Transverse colon (tissue), 4 donors: ENCODE measurements around the gene CDADC1. TPM values are rescaled to one million over a fixed set of nuclear protein-coding genes. Genes with fewer than 3 reads are reported as not detected.

ENCODE experiments used
- DNase-seq: peaks from one replicate; pipeline ENCODE4 v3.0.0-alpha.2; 2019
- H3K27ac ChIP-seq, 4 donors: fragments of 200-600 bp; sonication (generic); 2 replicates each; pipeline ENCODE4 v1.5.1; 2016 to 2018; ENCODE audit warnings: inconsistent platforms in 4 of 4
- H3K27me3 ChIP-seq: fragments of 200-600 bp; sonication (generic); 2 replicates; pipeline ENCODE4 v1.5.1; 2017; ENCODE audit warnings: inconsistent platforms
- H3K36me3 ChIP-seq, 4 donors: fragments of 200-600 bp; sonication (generic); 2 replicates each; pipeline ENCODE4 v1.5.1; 2017 to 2019; ENCODE audit warnings: inconsistent platforms in 4 of 4
- H3K4me1 ChIP-seq, 4 donors: fragments of 200-600 bp; sonication (generic); 2 replicates each; pipeline ENCODE4 v1.5.1; 2017 to 2020; ENCODE audit warnings: inconsistent platforms in 4 of 4
- H3K4me3 ChIP-seq, 4 donors: fragments of 200-600 bp; sonication (generic); 1 replicate in 1 of 4; 2 replicates in 3 of 4; pipeline versions ENCODE4 v1.5.1 to v1.6.1; 2017 to 2019; ENCODE audit warnings: inconsistent platforms in 4 of 4
- H3K9me3 ChIP-seq, 2 donors: fragments of 200-600 bp; sonication (generic); 2 replicates each; pipeline ENCODE4 v1.5.1; 2017 to 2019; ENCODE audit warnings: inconsistent platforms in 2 of 2
- CTCF ChIP-seq, 5 experiments: fragments of 200-600 bp in 3 of 5; fragments of 450-650 bp in 2 of 5; sonication (generic) in 3 of 5; IDR thresholded peaks; 1 replicate in 2 of 5; 2 replicates in 3 of 5; pipeline ENCODE4 v1.5.1; 2016 to 2017; ENCODE audit warnings: antibody characterized with exemption in 5 of 5, inconsistent platforms in 3 of 5, mild to moderate bottlenecking in 2 of 5, moderate library complexity in 1 of 5
- EP300 ChIP-seq: sonication (generic); formaldehyde crosslinking; IDR thresholded peaks from one replicate; pipeline ENCODE4 v1.6.1; 2017; ENCODE audit warnings: antibody characterized with exemption, low read depth
- POLR2A ChIP-seq: fragments of 450-650 bp; IDR thresholded peaks from one replicate; pipeline ENCODE4 v1.6.1; 2016; ENCODE audit warnings: antibody characterized with exemption, mild to moderate bottlenecking, moderate library complexity
- POLR2AphosphoS5 ChIP-seq, 3 donors: sonication (generic); formaldehyde crosslinking; IDR thresholded peaks; one replicate each; pipeline ENCODE4 v1.6.1; 2016; ENCODE audit warnings: antibody characterized with exemption in 3 of 3
- WGBS, 2 donors: methylation state at CpG; one replicate each; pipeline ENCODE4 v1.1.5; 2018; ENCODE audit warnings: low coverage in 1 of 2; 5-methylcytosine and 5-hydroxymethylcytosine counted together
- in situ Hi-C, 4 donors: fragments of 200-750 bp; cut with MboI; loops; one replicate each; pipeline versions ENCODE4 v1.15.0 to v1.15.1; 2017; ENCODE audit warnings: low sequenced_read_pairs in 3 of 4, low pct_ligation_motif_present in 1 of 4, low pct_unique_long_range_greater_than_20kb in 1 of 4
- intact Hi-C: fragments of 100-400 bp; cut with DNase I; formaldehyde crosslinking; loops from one replicate; pipeline ENCODE4 v1.15.1; 2023; ENCODE audit warnings: low total_unique reads
- total RNA-seq, 4 donors: library from RNA; depleted of rRNA; stranded (reverse); fragments of >200 nt; gene quantifications; one replicate each; pipeline ENCODE4 v1.1.0, GENCODE V29; 2016

The CDADC1 gene
- total RNA-seq, 4 donors from 2014 or later, result 0.75 to 7.9 (median 3.9) TPM

DNA sequence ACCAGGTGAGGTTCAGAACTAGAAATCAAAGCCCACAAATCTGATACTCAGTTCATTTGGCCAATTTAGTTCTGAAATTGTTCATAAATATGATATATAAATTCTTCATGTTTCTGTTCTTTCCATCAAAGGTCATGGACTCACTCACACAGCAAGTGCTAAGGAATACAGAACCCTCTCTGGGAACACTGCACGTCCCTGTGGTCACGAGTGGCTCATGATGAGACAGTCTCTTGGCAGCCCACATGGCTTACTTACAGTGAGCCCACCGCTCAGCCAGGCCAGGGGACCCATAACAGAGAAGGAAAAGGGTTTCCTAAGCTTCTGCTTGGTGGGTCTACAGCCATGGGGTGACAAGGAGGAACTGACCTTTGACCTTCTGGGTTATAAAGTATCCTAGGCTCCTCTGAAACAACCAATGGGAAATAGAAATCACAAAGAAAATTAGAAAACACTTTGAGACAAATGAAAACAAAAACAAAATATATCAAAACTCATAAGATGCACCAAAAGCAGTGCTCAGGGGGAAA lies 67.4 kb downstream of the CDADC1 start:
- no peaks in the 10 kb centered on the region for H3K36me3 ChIP-seq
- peak overlapping the region; percentile 66 to 78 (median 72) for H3K27ac ChIP-seq
- in situ Hi-C loops (loop anchor here in 1 of 4 donors (25.0 kb wide), 1 partner anchor 122 kb away; the partner anchor contains the start of genes CAB39L and SETDB2), intact Hi-C loops (no loop called here)
- peaks cover 4 to 22% (median 9%) of the 10 kb centered on the region in 4 donors for H3K4me1 ChIP-seq
- 92% methylated on average over 3 of the region's 3 CpGs; no CpG with 5 or more reads in 1 of the 2 donors for WGBS, 2 donors
- H3K9me3 ChIP-seq, result no peaks in the 10 kb centered on the region
- no peaks in the 10 kb centered on the region for H3K27me3 ChIP-seq
- no peak for DNase-seq
- no peak overlapping the region for H3K4me3 ChIP-seq
- no peak for TF ChIP-seq POLR2A
- no peak for TF ChIP-seq POLR2AphosphoS5 (IDR thresholded peaks at IDR 0.05)
- no peak for TF ChIP-seq EP300
- TF ChIP-seq CTCF (IDR thresholded peaks at IDR 0.05), result no peak

GRCh38 chr13:49315756-49316482 lies 68.2 kb downstream of the CDADC1 start:
- no peaks in the 10 kb centered on the region for H3K27me3 ChIP-seq
- no peaks in the 10 kb centered on the region for H3K9me3 ChIP-seq
- no peak for DNase-seq
- H3K4me1 ChIP-seq, result peaks cover 4 to 24% (median 9%) of the 10 kb centered on the region in 4 donors
- no peak for TF ChIP-seq CTCF (IDR thresholded peaks at IDR 0.05)
- TF ChIP-seq EP300, result no peak
- no peak for TF ChIP-seq POLR2A
- TF ChIP-seq POLR2AphosphoS5 (IDR thresholded peaks at IDR 0.05), result no peak
- H3K27ac ChIP-seq, result no peak overlapping the region
- no peak overlapping the region for H3K4me3 ChIP-seq
- no peaks in the 10 kb centered on the region for H3K36me3 ChIP-seq
- WGBS, 2 donors, result 83 to 93% methylated on average over 3 to 5 of the region's 5 CpGs
- in situ Hi-C loops, result loop anchor here in 1 of 4 donors (25.0 kb wide), 1 partner anchor 121 kb away; the partner anchor contains the start of genes CAB39L and SETDB2
- intact Hi-C loops, result no loop called here

DNA sequence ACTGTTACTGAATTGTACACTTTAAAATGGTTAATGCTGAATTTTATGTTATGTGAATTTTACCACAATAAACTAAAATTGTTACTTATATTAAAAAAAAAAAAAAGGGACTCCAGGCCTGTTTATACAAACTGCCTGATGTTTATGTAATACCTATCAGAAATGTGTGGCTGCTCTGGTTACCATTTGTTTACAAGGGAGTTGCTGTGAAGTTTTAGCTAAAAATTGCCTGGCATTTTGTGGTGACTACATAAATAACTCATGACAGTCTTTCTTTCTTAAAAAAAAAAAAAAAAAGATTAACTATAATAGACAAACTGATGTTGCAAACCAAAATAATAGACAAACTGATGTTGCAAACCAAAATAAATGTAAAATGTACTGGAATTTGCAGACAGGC lies 71.8 kb downstream of the CDADC1 start:
- Histone ChIP-seq H3K9me3 (no peaks in the 10 kb centered on the region), H3K4me1 (peaks cover 0 to 12% (median under 1%) of the 10 kb centered on the region in 4 donors), H3K27ac (peak overlapping the region in 1 of 4 donors; percentile 15), H3K36me3 (no peaks in the 10 kb centered on the region), H3K4me3 (no peak overlapping the region), H3K27me3 (no peaks in the 10 kb centered on the region)
- intact Hi-C loops (no loop called here), in situ Hi-C loops (loop anchor here in 1 of 4 donors (25.0 kb wide), 1 partner anchor 118 kb away; the partner anchor contains the start of genes CAB39L and SETDB2)
- no peak for DNase-seq
- TF ChIP-seq POLR2AphosphoS5 (IDR thresholded peaks at IDR 0.05) (no peak), POLR2A (no peak), CTCF (IDR thresholded peaks at IDR 0.05) (no peak), EP300 (no peak)

- peak overlapping the region in 1 of 4 donors; percentile 15 for H3K27ac ChIP-seq
- in situ Hi-C loops, result loop anchor here in 1 of 4 donors (25.0 kb wide), 1 partner anchor 117 kb away; the partner anchor contains the start of genes CAB39L and SETDB2
- DNase-seq, result no peak
- intact Hi-C loops, result no loop called here
- WGBS, 2 donors, result 74 to 82% methylated on average over 2 of the region's 2 CpGs
- H3K27me3 ChIP-seq, result no peaks in the 10 kb centered on the region
- TF ChIP-seq EP300 (no peak), CTCF (IDR thresholded peaks at IDR 0.05) (no peak), POLR2A (no peak), POLR2AphosphoS5 (IDR thresholded peaks at IDR 0.05) (no peak)
- no peaks in the 10 kb centered on the region for H3K36me3 ChIP-seq
- H3K9me3 ChIP-seq, result no peaks in the 10 kb centered on the region
- peaks cover 0 to 8% (median 0%) of the 10 kb centered on the region in 4 donors for H3K4me1 ChIP-seq
- H3K4me3 ChIP-seq, result no peak overlapping the region
Observed at GRCh38 chr13:49319951-49320350, 72.2 kb downstream of the CDADC1 start.
